ENCODE results near the gene CAVIN1. TPM values are rescaled to one million over a fixed set of nuclear protein-coding genes. Genes with fewer than 3 reads are reported as not detected.
"Not testable (repeated sequence)": the region's sequence is repeated elsewhere in the genome, so short reads cannot be mapped to it uniquely, and the experiment has no call there.

The CAVIN1 gene, protein sequence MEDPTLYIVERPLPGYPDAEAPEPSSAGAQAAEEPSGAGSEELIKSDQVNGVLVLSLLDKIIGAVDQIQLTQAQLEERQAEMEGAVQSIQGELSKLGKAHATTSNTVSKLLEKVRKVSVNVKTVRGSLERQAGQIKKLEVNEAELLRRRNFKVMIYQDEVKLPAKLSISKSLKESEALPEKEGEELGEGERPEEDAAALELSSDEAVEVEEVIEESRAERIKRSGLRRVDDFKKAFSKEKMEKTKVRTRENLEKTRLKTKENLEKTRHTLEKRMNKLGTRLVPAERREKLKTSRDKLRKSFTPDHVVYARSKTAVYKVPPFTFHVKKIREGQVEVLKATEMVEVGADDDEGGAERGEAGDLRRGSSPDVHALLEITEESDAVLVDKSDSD
- 64.0 and 70.4 TPM in 2 replicates for total RNA-seq (2014; rRNA removed; shearing (Covaris generic))
- 33.0 and 43.0 TPM in 2 replicates for polyA plus RNA-seq (2014; cell fraction: nucleus; rRNA removed)

DNA sequence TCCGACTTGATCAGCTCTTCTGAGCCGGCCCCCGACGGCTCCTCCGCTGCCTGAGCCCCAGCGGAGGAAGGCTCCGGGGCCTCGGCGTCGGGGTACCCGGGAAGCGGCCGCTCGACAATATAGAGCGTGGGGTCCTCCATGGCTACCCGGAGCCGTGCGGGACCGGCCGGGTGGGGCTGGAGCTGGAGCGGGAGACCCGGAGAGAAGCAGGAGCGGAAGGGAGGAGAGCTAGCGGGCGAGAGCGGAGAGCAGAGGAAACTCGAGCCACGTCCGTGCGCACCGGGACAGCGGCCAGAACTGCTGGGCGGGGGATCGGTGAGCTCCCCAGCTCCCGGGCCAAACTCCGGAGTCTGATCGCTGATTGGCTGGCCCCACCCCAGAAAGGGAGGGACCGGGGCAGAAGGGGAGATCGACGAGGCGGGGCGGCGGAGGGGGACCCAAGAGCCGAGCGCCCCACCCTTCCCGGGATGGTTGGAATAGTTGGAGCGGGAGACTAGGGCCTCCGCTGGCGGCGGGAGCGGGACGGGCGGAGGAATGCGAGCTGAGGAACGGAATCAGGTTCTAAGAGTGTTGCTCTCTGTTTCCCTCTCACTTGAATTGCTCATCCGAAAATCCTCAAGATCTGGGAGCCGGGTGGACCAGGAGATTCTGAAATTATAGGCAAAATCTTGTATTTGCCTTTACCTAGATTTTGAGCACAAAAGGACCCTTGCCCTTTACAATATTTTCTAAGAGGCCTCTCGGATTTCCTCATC is at the start of gene CAVIN1:
TSS of gene CAVIN1 (minus strand) at position 299 of the 755 bp plus-strand sequence. CDS start at position 140, 159 bp downstream.
- DNase-seq (ENCODE audit: extremely low read depth, low read depth), result peak; percentile 96

DNA sequence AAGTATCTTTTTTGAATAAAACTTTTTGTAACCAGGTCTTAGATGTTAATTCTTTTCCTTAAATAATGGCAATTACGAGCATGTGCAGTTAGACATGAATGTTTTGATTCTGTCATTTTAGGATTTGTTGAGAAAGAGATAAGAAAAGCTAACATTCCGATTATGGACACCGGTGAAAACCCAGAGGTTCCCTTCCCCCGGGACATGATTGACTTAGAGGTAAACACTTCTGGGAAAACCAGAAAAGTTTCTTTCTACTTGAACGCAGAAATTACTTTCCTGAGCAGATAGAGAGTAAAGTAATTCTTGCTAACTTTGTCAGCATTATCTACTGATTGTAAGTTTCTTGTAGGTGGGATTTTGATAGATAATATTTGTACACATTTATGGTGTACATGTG is 44.8 kb upstream of the CAVIN1 start:
- DNase-seq (ENCODE audit: extremely low read depth, low read depth), result no peak

DNA sequence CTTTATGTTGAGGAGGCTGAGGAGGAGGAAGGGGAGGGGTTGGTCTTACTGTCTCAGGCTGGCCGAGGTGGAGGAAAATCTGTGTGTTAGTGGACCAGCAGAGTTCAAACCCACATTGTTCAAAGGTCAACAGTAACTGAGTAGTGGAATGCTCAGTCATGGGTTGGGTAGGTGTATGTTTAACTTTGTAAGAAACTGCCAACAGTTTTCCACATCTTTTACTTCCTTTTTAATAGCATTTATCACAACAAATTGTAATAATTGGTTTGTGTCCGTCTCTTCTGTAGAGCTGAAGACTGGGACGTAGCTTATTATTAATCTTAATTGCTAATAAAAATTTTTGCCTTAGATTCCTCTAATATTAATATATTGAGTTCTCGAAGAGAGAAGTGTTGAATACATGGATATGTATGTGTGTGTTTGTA is 40.9 kb upstream of the CAVIN1 start:
- no peak for DNase-seq (ENCODE audit: extremely low read depth, low read depth)

DNA sequence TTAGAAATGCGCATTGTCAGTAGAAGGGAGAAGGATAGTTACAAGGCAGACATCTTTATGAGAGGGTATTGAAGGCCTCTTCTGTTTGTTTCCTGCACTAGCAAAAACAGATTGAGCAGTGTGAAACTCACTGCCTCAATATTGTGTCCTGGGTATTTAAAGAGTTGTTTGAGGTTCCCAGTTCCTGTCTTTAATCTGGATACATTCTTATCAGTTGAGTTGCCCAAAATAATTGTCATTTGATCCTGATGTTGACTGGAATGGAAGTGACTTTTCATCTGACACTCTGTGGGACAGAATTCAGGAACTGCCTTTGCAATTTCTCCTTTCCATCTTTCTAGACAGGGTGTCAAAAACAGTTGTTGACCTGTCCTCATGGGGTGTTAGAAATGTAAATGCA is 37.3 kb upstream of the CAVIN1 start:
- no peak for DNase-seq (ENCODE audit: extremely low read depth, low read depth)

DNA sequence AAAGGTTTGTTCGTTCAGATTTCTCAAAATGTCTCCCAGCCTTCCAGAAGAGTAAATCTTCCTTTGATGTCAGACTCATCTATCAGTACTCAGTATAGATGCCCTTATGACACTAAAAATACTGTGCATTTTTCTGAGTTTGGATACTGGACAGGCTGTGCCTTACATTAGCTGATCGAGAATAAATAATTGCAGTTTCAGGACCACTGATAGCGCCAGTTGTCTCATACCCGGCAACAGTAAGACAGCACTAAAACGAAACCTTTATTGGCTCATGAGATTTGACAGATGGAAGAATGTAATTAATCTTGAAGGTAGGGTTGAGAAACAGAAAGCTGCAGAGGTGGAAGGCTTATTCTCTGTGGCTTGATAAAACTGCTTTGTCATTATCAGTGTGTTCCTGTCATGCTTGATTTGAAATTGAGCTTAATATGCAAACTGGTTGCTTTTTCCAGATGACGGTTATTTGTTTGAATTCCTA is 36.8 kb upstream of the CAVIN1 start:
- DNase-seq (ENCODE audit: extremely low read depth, low read depth), result peak; percentile 21

DNA sequence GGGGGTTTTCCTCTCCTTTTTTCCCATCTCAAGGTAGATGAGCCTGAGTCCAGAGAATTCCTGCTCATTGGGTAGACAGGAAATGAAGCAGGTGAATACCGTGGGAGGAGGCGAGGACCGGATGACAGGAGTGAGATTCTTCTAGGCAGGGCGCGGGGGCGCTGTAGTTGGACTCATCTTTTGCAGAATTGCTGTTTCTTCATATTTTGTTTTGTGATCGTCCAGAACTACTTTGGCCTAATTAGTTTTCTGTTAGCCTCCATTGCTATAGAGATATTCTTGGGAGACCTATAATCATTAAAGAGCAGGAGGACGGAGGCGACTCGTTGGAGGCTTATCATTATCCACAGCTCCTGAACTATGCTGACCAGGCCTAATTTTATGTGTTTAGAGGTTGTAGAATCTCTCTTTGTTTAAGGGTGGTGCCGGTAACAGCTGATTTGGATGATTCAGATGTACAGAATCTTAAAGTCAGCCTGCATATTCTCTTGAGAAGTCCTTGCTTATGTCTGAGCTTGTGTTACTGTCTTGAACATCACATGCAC is 36.3 kb upstream of the CAVIN1 start:
- peak; percentile 30 for DNase-seq (ENCODE audit: extremely low read depth, low read depth)

DNA sequence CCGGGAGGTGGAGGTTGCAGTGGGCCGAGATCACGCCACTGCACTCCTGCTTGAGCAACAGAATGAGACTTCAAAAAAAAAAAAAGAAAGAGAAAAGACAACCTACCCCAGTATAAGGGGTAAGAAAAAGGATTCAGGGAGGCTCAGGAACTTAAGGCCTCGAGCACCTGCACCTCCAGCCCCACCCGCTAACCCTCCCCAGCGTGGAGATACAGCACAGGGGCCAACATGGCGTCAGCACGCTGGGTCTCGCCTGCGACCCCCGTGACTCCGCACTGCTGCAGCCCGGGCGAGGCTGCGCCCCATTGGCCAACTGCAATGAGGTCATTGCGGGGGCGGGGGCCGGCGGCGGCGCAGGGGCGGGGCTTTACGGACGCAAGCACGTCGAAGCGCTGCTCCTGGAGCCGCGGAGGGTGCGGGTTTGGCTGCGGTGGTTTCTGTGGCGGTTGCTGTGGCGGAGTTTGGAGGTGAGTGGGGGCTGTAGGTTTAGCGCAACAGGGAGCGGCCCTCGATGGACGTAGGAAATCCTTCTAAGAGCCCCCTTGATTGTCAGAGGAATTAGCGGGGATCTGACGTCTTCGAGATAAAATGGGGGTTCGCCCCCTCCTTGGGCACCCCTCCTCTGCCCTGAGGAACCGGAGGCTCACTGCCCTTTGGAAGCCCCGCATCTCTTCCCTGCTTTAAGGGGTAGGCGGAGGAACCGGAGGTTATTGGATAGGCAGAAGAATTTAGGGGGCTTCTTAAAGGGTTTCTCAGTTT is 35.6 kb upstream of the CAVIN1 start, which contains the start of gene ATP6V0A1:
TSS of gene ATP6V0A1 (plus strand) at position 382 of the 759 bp plus-strand sequence. CDS start 2,017 bp downstream, outside the sequence.
- peak; percentile 75 for DNase-seq (ENCODE audit: extremely low read depth, low read depth)

DNA sequence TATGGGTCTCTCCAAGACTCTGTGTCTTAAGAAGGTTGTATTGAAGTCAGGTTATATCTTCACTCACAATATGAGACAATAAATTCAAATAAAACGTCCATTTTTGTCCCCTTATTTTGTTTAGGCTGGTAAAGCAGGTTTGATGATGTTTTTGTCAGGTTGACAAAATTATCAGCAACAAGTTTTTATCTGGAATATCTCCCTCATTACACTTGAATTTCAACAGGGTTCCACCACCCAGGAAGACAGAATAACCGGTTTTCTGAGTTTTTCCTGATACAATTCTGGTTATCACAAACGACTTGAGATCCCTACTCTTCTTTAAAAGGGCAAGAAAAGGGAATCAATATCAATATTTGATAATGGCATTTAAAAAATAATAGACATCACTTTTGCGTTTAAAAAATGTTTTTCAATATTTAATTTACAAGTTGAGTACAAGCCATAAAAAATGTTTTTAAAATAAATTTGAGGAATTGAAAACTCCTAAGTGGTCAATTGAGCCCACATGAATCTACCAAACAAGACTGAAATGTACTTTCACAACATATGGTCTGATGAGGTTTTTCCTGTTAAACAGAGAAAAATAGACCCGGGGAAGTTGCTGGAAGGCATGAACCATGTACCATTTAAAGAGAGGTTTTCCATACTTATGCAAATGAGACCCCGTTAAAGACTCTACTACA is 34.2 kb upstream of the CAVIN1 start:
- no peak for DNase-seq (ENCODE audit: extremely low read depth, low read depth)

DNA sequence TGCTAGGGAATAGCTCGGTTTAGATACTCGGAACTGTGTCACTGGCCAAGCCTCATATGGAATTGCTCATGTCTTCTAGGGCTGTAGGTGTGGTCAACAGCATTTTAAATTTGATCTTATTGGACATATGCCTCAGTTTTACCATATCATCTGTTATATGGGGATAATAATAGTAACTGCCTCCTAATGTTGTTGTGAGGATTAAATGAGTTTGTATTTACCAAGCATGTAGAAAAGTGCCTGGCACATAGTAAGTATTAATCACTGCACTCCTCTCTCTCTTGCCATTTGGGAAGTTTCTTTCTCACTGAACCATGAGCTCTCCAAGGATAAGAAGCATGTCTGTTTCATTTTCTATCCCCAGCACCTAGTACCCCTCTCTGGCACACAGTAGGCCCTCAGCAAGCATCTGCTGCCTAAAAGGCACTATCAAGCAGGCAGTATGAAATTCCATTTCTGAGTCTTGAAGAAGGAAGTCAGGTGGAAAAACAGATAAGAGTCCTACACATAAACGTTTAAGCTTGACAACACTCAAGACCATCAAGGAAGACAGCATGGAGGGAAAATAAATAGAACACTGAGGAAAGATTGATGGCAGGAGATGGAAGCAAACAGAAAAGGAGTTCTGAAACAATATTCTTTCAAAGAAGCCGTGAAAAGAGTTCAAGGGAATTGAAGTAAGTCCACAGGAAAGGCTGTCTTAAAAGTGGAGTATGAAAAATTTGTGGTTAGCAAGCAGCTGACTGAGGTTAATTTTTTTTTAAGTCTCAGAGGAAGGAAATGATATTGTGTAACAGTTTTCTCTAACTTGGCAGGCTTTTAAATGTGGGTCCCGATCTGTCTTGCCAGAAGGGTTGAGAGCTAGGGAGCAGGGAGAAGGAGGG is 33.4 kb upstream of the CAVIN1 start:
- DNase-seq (ENCODE audit: extremely low read depth, low read depth), result no peak

DNA sequence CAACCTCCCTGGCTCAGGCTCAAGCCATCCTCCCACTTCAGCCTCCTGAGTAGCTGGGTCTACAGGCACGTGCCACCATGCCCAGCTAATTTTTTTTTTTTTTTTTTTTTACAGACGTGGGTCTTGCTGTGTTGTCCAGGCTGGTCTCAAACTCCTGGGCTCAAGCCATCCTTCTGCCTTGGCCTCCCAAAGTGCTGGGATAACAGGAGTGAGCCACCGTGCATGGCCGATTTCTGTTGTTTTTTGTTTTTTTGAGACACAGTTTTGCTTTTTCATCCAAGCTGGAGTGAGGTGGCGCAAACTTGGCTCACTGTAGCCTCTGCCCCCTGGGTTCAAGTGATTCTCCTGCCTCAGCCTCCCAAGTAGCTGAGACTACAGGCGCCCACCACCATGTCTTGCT is 31.9 kb upstream of the CAVIN1 start:
- not testable (repeated sequence) for DNase-seq (ENCODE audit: extremely low read depth, low read depth)

DNA sequence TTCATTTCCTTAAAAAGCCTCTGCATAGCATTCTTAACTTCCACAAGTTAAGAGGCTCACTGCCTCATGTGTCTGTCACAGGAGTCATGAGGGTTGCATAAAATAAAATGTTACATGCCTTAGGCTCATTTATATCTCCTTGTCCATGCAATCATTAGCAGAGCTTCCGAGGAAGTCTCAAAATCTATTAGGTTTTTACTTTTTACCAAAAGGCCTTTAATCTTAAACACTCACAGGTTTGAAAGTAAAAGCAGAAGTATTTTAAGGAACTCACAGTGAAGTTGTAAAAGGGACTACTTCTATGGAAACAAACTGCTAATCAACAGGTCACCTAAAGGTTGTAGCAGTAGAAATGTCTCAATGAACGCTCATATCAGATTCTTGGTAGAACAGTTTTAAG is 30.4 kb upstream of the CAVIN1 start:
- DNase-seq (ENCODE audit: extremely low read depth, low read depth), result no peak

DNA sequence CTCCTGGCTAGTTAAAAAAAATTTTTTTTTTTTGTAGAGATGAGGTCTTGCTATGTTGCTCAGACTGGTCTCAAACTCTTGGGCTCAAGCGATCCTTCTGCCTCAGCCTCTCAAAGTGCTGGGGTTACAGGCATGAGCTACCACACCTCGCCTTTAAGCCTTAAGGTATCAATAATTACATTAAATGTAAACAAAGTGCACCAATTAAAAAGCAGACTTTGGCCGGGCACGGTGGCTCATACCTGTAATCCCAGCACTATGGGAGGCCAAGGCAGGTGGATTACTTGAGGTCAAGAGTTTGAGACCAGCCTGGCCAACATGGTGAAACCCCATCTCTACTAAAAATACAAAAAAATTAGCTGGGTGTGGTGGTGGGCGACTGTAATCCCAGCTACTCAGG is 28.2 kb upstream of the CAVIN1 start:
- DNase-seq (ENCODE audit: extremely low read depth, low read depth), result not testable (repeated sequence)

DNA sequence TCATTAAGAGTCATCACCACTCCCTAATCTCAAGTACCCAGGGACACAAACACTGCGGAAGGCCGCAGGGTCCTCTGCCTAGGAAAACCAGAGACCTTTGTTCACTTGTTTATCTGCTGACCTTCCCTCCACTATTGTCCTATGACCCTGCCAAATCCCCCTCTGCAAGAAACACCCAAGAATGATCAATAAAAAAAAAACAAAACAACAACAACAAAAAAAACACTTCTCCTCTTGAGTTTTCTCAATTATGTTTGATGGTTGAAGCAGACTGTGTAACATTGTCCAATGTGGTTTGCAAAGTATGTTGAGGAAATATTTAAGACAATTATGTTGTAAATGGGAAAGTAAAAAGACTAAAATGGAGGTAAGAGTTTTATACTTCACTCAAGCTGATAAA is 26.8 kb upstream of the CAVIN1 start:
- not testable (repeated sequence) for DNase-seq (ENCODE audit: extremely low read depth, low read depth)

DNA sequence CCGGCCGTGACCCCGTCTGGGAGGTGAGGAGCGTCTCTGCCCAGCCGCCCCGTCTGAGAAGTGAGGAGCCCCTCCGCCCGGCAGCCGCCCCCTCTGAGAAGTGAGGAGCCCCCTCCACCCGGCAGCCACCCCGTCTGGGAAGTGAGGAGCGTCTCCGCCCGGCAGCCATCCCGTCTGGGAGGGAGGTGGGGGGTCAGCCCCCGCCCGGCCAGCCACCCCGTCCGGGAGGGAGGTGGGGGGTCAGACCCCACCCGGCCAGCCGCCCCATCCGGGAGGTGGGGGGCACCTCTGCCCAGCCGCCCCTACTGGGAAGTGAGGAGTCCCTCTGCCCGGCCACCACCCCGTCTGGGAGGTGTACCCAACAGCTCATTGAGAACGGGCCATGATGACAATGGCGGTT is 26.1 kb upstream of the CAVIN1 start:
- DNase-seq (ENCODE audit: extremely low read depth, low read depth), result not testable (repeated sequence)

DNA sequence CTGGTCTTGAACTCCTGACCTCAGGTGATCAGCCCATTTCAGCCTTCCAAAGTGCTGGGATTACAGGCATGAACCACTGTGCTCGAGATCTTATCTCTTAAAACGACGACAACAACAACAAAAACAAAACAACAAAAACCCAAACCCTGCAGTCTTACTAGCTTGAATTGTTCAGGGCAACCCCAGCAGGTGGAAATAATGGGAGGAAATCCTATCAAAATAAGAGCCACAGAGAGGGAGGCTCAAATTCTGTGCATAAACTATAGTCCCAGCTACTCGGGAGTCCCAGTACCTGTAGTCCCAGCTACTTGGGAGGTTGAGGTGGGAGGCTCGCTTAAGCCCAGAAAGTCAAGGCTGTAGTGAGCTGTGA is 19.1 kb upstream of the CAVIN1 start:
- no peak for DNase-seq (ENCODE audit: extremely low read depth, low read depth)

DNA sequence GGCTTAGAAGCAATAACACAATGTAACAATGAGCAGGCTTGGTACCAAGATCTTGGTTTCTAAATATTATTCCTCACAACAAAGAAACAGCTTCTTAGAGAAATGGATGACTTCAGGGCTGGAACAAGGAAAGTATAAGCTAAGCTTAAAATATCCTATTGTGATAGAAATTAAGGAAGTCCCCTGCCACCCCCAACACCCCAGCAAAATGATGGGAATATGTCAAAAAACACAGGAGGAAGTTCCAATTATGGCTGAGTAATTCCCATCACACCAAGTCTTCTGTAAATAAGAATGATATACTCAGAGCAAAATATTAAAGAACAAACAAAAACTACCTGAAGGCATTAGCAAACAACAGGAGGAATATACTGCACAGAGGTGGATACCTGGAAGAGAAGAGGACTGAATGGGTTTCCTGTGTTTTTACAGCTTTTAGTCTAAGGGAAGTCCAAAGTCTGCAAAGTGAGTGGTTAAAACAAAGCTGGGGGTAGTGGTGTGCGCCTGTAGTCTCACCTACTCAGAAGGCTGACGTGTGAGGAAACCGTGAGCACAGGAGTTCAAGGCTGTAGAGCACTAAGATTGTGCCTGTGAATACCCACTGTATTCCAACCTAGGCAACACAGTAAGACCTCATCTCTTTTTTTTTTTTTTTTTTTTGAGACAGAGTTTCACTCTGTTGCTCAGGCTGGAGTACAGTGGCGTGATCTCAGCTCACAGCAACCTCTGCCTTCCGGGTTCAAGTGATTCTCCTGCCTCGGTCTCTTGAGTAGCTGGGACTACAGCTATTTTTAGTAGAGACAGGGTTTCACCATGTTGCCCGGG is 18.5 kb upstream of the CAVIN1 start:
- no peak for DNase-seq (ENCODE audit: extremely low read depth, low read depth)

DNA sequence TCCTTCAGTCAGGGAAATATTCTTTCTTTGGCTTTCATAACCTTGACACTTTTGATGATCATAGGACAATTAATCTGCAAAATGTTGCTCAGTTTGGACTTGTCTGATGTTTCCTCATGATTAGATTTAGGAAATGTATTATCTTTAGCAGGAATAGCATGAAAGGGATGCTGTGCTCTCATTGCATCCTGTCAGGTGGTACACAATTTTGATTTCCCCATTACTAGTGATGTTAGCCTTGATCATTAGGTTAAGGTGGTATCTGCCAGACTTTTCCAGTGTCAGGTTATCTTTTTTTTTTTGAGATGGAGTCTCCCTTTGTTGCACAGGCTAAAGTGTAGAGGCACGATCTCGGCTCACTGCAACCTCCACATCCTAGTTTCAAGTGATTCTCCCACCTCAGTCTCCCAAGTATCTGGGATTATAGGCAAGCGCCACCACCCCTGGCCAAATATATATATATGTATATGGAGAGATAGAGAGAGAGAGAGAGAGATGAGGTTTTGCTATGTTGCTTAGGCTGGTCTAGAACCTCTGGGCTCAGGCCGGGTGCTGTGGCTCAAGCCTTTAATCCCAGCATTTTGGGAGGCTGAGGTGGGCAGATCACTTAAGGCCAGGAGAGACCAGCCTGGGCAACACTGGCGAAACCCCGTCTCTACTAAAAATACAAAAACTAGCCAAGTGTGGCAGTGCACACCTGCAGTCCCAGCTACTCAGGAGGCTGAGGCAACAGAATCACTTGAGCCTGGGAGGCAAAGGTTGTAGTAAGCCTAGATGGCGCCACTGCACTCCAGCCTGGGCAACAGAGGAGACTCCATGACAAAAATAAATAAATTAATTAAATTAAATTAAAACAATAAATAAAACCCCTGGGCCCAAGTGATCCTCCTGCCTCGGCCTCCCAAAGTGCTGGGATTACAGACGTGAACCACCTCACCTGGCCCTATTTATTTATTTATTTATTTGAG is 15.8 kb upstream of the CAVIN1 start:
- DNase-seq (ENCODE audit: extremely low read depth, low read depth), result peak; percentile 25
